Retinal pigment epithelial cell (primary cell): Measurements from ENCODE around the gene PPIL6.
A peak's percentile ranks its signal among the peaks of the same experiment; 100 is the strongest.
"Not testable (repeated sequence)": the region's sequence is repeated elsewhere in the genome, so short reads cannot be mapped to it uniquely, and the experiment has no call there.

Source experiments
- DNase-seq: peaks from one replicate; pipeline ENCODE4 v3.0.0-alpha.2; 2010; ENCODE audit warnings: low read depth
- H3K4me3 ChIP-seq: 2 replicates; pipeline ENCODE4 v1.5.1; 2011; ENCODE audit warnings: mild to moderate bottlenecking, low read length, control low read depth, moderate library complexity
- CTCF ChIP-seq: conservative IDR thresholded peaks from 2 replicates; pipeline ENCODE4 v1.5.1; 2011; ENCODE audit warnings: low read depth, low read length, control low read depth, inconsistent platforms

Gene PPIL6

GRCh38 chr6:109374326-109374892 is 66.0 kb downstream of the PPIL6 start:
- H3K4me3 ChIP-seq = no peak overlapping the region
- no peak for DNase-seq
- TF ChIP-seq CTCF = no peak

- DNase-seq = no peak
- no peak for TF ChIP-seq CTCF
- H3K4me3 ChIP-seq = no peak overlapping the region
These were observed 66.7 kb downstream of the PPIL6 start for GRCh38 chr6:109373762-109374161.

- no peak for DNase-seq
- no peak overlapping the region for H3K4me3 ChIP-seq
- no peak for TF ChIP-seq CTCF
These were observed 67.1 kb downstream of the PPIL6 start for GRCh38 chr6:109373331-109373730.

GRCh38 chr6:109372130-109372529 is 68.3 kb downstream of the PPIL6 start:
- no peak overlapping the region for H3K4me3 ChIP-seq
- TF ChIP-seq CTCF = no peak
- DNase-seq = peak; percentile 75

GRCh38 chr6:109370792-109371191 is 69.6 kb downstream of the PPIL6 start:
- no peak for TF ChIP-seq CTCF
- H3K4me3 ChIP-seq = no peak overlapping the region
- no peak for DNase-seq

- TF ChIP-seq CTCF = no peak
- H3K4me3 ChIP-seq = no peak overlapping the region
- DNase-seq = no peak
These were observed 70.1 kb downstream of the PPIL6 start for GRCh38 chr6:109370336-109370735.

GRCh38 chr6:109369728-109370127 is 70.7 kb downstream of the PPIL6 start:
- DNase-seq = no peak
- no peak for TF ChIP-seq CTCF

GRCh38 chr6:109364382-109365078 is 75.9 kb downstream of the PPIL6 start:
- not testable (repeated sequence) for DNase-seq, H3K4me3 ChIP-seq

More at GRCh38 chr6:109369728-109370127, 70.7 kb downstream of the PPIL6 start:
- H3K4me3 ChIP-seq = no peak overlapping the region
